Femur (tissue), 1 donor: ENCODE data around the gene THAP7.

Experiments
- DNase-seq: peaks from one replicate; pipeline ENCODE4 v3.0.0-alpha.2; 2017

The THAP7 gene

GRCh38 chr22:21030621-21031544, 29.0 kb upstream of the THAP7 start:
- DNase-seq = no peak

GRCh38 chr22:21030032-21030431, 28.1 kb upstream of the THAP7 start:
- DNase-seq = no peak

GRCh38 chr22:21029486-21030025, 27.6 kb upstream of the THAP7 start:
- DNase-seq = no peak

- no peak for DNase-seq
Observed at GRCh38 chr22:21028277-21029251, 26.6 kb upstream of the THAP7 start.

- DNase-seq = peak; percentile 71
Observed at GRCh38 chr22:21026783-21027692, 25.1 kb upstream of the THAP7 start.

GRCh38 chr22:21025763-21026755, 24.1 kb upstream of the THAP7 start:
- DNase-seq = no peak

GRCh38 chr22:21025266-21025665, 23.3 kb upstream of the THAP7 start:
- no peak for DNase-seq

- DNase-seq = no peak
Observed at GRCh38 chr22:21022955-21023614, 21.2 kb upstream of the THAP7 start.

GRCh38 chr22:21022507-21022906, 20.6 kb upstream of the THAP7 start:
- DNase-seq = no peak

- DNase-seq = no peak
Observed at GRCh38 chr22:21020802-21021429, 19.0 kb upstream of the THAP7 start.

GRCh38 chr22:21018314-21018713, 16.4 kb upstream of the THAP7 start:
- no peak for DNase-seq

- DNase-seq = no peak
Observed at GRCh38 chr22:21016644-21017420, 14.9 kb upstream of the THAP7 start.

- peak; percentile 35 for DNase-seq
Observed at GRCh38 chr22:21015466-21016006, 13.6 kb upstream of the THAP7 start.

GRCh38 chr22:21014726-21015465, 13.0 kb upstream of the THAP7 start, which contains the start of gene P2RX6:
P2RX6 (plus strand) TSS chr22:21015165; CDS start chr22:21015175, 10 bp downstream.
- DNase-seq = peak; percentile 83

- peak; percentile 94 for DNase-seq
Observed at GRCh38 chr22:21014202-21014725, 12.3 kb upstream of the THAP7 start.

- no peak for DNase-seq
Observed at GRCh38 chr22:21013657-21014201, 11.8 kb upstream of the THAP7 start.
